Measurements from ENCODE around the gene MORN4. TPM values are rescaled to one million over a fixed set of nuclear protein-coding genes. Genes with fewer than 3 reads are reported as not detected.

Gene MORN4
- total RNA-seq, 4 donors from 2014 or later, result 0.51 to 8.7 (median 2.1) TPM

GRCh38 chr10:97675222-97675621 is 41.9 kb upstream of the MORN4 start:
- Histone ChIP-seq H3K36me3 (peaks cover 0 to 30% of the 10 kb centered on the region in 2 donors), H3K27me3 (no peaks in the 10 kb centered on the region), H3K4me1 (no peaks in the 10 kb centered on the region), H3K9me3 (no peaks in the 10 kb centered on the region), H3K4me3 (no peak overlapping the region), H3K27ac (no peak overlapping the region)
- intact Hi-C loops (cut with DNase I; ENCODE audit: low total_unique reads), result loop anchor here (5.0 kb wide), 1 partner anchor 37 kb away; the partner anchor contains the start of gene MARVELD1
- ATAC-seq (no peak), DNase-seq (no peak)
- TF ChIP-seq POLR2A (IDR thresholded peaks at IDR 0.05) (no peak), CTCF (IDR thresholded peaks at IDR 0.05 in 4 of 5, conservative IDR thresholded peaks at IDR 0.05 in 1 of 5) (no peak)
- in situ Hi-C loops (cut with MboI; ENCODE audit: low sequenced_read_pairs in 4 of 4), result loop anchor here in 3 of 4 donors (5.0 to 10.0 kb wide), 2 partner anchors 57 to 60 kb away; partner anchors contain the start of gene ZFYVE27 (in 2 of the 3)

GRCh38 chr10:97673736-97674525 is 40.6 kb upstream of the MORN4 start:
- intact Hi-C loops (cut with DNase I; ENCODE audit: low total_unique reads) (no loop called here), in situ Hi-C loops (cut with MboI; ENCODE audit: low sequenced_read_pairs in 4 of 4) (loop anchor here in 2 of 4 donors (10.0 kb wide), 1 partner anchor 61 kb away; the partner anchor contains the start of gene ZFYVE27 (in 2 of the 2))
- no peaks in the 10 kb centered on the region for H3K4me1 ChIP-seq
- ATAC-seq (no peak), DNase-seq (no peak)
- peaks cover 0 to 37% of the 10 kb centered on the region in 2 donors for H3K36me3 ChIP-seq
- H3K9me3 ChIP-seq, result no peaks in the 10 kb centered on the region
- H3K4me3 ChIP-seq, result no peak overlapping the region
- H3K27ac ChIP-seq, result no peak overlapping the region
- no peaks in the 10 kb centered on the region for H3K27me3 ChIP-seq
- no peak for TF ChIP-seq CTCF (IDR thresholded peaks at IDR 0.05 in 4 of 5, conservative IDR thresholded peaks at IDR 0.05 in 1 of 5)
- TF ChIP-seq POLR2A (IDR thresholded peaks at IDR 0.05), result no peak

GRCh38 chr10:97669571-97669970 is 36.3 kb upstream of the MORN4 start:
- Histone ChIP-seq H3K27ac (no peak overlapping the region), H3K36me3 (peaks cover 0 to 57% of the 10 kb centered on the region in 2 donors), H3K4me3 (no peak overlapping the region), H3K4me1 (no peaks in the 10 kb centered on the region), H3K27me3 (no peaks in the 10 kb centered on the region), H3K9me3 (no peaks in the 10 kb centered on the region)
- TF ChIP-seq POLR2A (IDR thresholded peaks at IDR 0.05) (no peak), CTCF (IDR thresholded peaks at IDR 0.05 in 4 of 5, conservative IDR thresholded peaks at IDR 0.05 in 1 of 5) (no peak)
- intact Hi-C loops (cut with DNase I; ENCODE audit: low total_unique reads), result no loop called here
- in situ Hi-C loops (cut with MboI; ENCODE audit: low sequenced_read_pairs in 4 of 4), result no loop called here
- no peak for DNase-seq
- no peak for ATAC-seq

- DNase-seq (no peak), ATAC-seq (no peak)
- H3K4me1 ChIP-seq, result no peaks in the 10 kb centered on the region
- in situ Hi-C loops (cut with MboI; ENCODE audit: low sequenced_read_pairs in 4 of 4) (no loop called here), intact Hi-C loops (cut with DNase I; ENCODE audit: low total_unique reads) (no loop called here)
- no peak for TF ChIP-seq POLR2A (IDR thresholded peaks at IDR 0.05)
- no peak for TF ChIP-seq CTCF (IDR thresholded peaks at IDR 0.05 in 4 of 5, conservative IDR thresholded peaks at IDR 0.05 in 1 of 5)
- H3K36me3 ChIP-seq, result peaks cover 0 to 61% of the 10 kb centered on the region in 2 donors
- H3K27ac ChIP-seq, result no peak overlapping the region
- H3K4me3 ChIP-seq, result no peak overlapping the region
- no peaks in the 10 kb centered on the region for H3K27me3 ChIP-seq
- H3K9me3 ChIP-seq, result no peaks in the 10 kb centered on the region
Observed at GRCh38 chr10:97667463-97667862, 34.2 kb upstream of the MORN4 start.
